Cardiac fibroblast (primary cell): Measurements from ENCODE around the gene TMEM239.

ENCODE experiments used
- DNase-seq, 2 donors: peaks; one replicate each; pipeline versions ENCODE4 v3.0.0 to v3.0.0-alpha.2; 2010; ENCODE audit warnings: low read depth in 2 of 2
- H3K4me3 ChIP-seq, 2 donors: replicated peaks in 1 of 2; 1 replicate in 1 of 2; 2 replicates in 1 of 2; pipeline ENCODE4 v1.5.1; 2011; ENCODE audit warnings: low read depth in 2 of 2, low read length in 2 of 2, mild to moderate bottlenecking in 2 of 2, moderate library complexity in 1 of 2
- CTCF ChIP-seq: IDR thresholded peaks from one replicate; pipeline ENCODE4 v1.5.1; 2011; ENCODE audit warnings: low read depth, mild to moderate bottlenecking, low read length, inconsistent platforms

The TMEM239 gene

GRCh38 chr20:2834401-2835110 lies 18.4 kb downstream of the TMEM239 start:
- H3K4me3 ChIP-seq = no peak overlapping the region
- DNase-seq = no peak
- no peak for TF ChIP-seq CTCF

GRCh38 chr20:2835331-2835796 lies 19.2 kb downstream of the TMEM239 start:
- DNase-seq = no peak
- TF ChIP-seq CTCF = no peak
- H3K4me3 ChIP-seq = no peak overlapping the region

GRCh38 chr20:2836035-2836434 lies 19.9 kb downstream of the TMEM239 start:
- no peak overlapping the region for H3K4me3 ChIP-seq
- no peak for DNase-seq
- no peak for TF ChIP-seq CTCF

- DNase-seq = no peak
- no peak overlapping the region for H3K4me3 ChIP-seq
- TF ChIP-seq CTCF = no peak
Measured at GRCh38 chr20:2837221-2837960, 21.2 kb downstream of the TMEM239 start.

- TF ChIP-seq CTCF = no peak
- no peak for DNase-seq
- H3K4me3 ChIP-seq = no peak overlapping the region
Measured at GRCh38 chr20:2838170-2838797, 22.1 kb downstream of the TMEM239 start.

- DNase-seq = no peak
- no peak for TF ChIP-seq CTCF
- H3K4me3 ChIP-seq = no peak overlapping the region
Measured at GRCh38 chr20:2838847-2839671, 22.9 kb downstream of the TMEM239 start.
